ENCODE data around the gene RAB10. TPM values are rescaled to one million over a fixed set of nuclear protein-coding genes. Genes with fewer than 3 reads are reported as not detected.

RAB10 gene
- total and polyA plus RNA-seq, 9 of the 15 experiments (the other 6 are each of a cell fraction or from before 2014, with no cell fraction given) = 25.1 to 214 (median 157) TPM

- in situ Hi-C loops (cut with MboI) = no loop called here
- Histone ChIP-seq H3K9ac (ENCODE audit: insufficient read depth in 1 of 2, low read depth in 2 of 2, low read length in 2 of 2) (peak overlapping the region in 1 of 2 experiments; percentile 78; a peak in 2 of 4 replicates), H3K36me3 (ENCODE audit: control insufficient read depth, insufficient read depth, low read length) (peaks cover 27% of the 10 kb centered on the region), H3K4me3 (no peak overlapping the region; the same call in 1 of the 2 replicates), H3K4me1 (replicated peaks in 1 of 2; ENCODE audit: control insufficient read depth in 2 of 2, insufficient read depth in 2 of 2, low read length in 2 of 2) (peaks cover 32 to 77% of the 10 kb centered on the region in 2 experiments), H3K9me1 (ENCODE audit: control insufficient read depth, insufficient read depth, low read length) (no peaks in the 10 kb centered on the region), H3K27ac (ENCODE audit: extremely low read depth, low read depth, low read length) (peak overlapping the region; percentile 98), H3K4me2 (ENCODE audit: insufficient read depth, low read length) (peak overlapping the region; percentile 74), H4K20me1 (replicated peaks; ENCODE audit: control insufficient read depth, insufficient read depth, low read length) (0 out of 2 replicates have a peak, but pooled peaks cover 2% of the 10 kb centered on the region), H2AFZ (ENCODE audit: low read depth, low read length) (no peak overlapping the region), H3K79me2 (ENCODE audit: control insufficient read depth, insufficient read depth, low read length) (peaks cover 97% of the 10 kb centered on the region), H3K27me3 (ENCODE audit: control insufficient read depth in 2 of 2, insufficient read depth in 2 of 2, low read length in 2 of 2) (no peaks in the 10 kb centered on the region), H3K9me3 (replicated peaks; ENCODE audit: control insufficient read depth, insufficient read depth, low read depth, low read length) (no peaks in the 10 kb centered on the region)
- WGBS (ENCODE audit: insufficient coverage, low coverage, missing lambda C conversion rate) = 0% methylated on average over 4 of the region's 4 CpGs
- peak; percentile 71 for ATAC-seq
- FAIRE-seq = peak; percentile 97
- CTCF ChIA-PET (ENCODE audit: low intra/inter-chr PET ratio) = no interaction called here
- DNase-seq (ENCODE audit: extremely low read depth in 1 of 4, low spot score in 3 of 4) = peak; percentile 64 to 95 (median 73)
- BruUV-seq (replicated peaks) = TSS peak; percentile 32
- intact Hi-C loops (cut with micrococcal nuclease) = loop anchor here (2.0 kb wide), 1 partner anchor 34 kb away; the partner anchor contains the start of gene RAB10
- POLR2A ChIA-PET = interaction anchor here (0.6 to 1.8 kb wide), 6 partner anchors 9 to 216 kb away, joined by 3 to 11 read pairs (median 4); partner anchors contain the start of gene RAB10
- TF ChIP-seq SMAD4 (CRISPR knock-in tag; conservative IDR thresholded peaks at IDR 0.05) (peak; percentile 77), NR1H2 (CRISPR knock-in tag; IDR thresholded peaks at IDR 0.05) (no peak), CC2D1A (IDR thresholded peaks at IDR 0.05) (peak; percentile 82), NFE2L1 (tag; IDR thresholded peaks at IDR 0.05; ENCODE audit: borderline replicate concordance, low read depth) (peak; percentile 94), ZNF766 (CRISPR knock-in tag; conservative IDR thresholded peaks at IDR 0.05) (peak; percentile 76), CTBP1 (IDR thresholded peaks at IDR 0.05; ENCODE audit: borderline replicate concordance) (peak; percentile 64; the same call in 1 of the 2 replicates), SNIP1 (IDR thresholded peaks at IDR 0.05; ENCODE audit: low read depth) (no peak), HMBOX1 (IDR thresholded peaks at IDR 0.05) (peak; percentile 100), FOXP4 (CRISPR knock-in tag; IDR thresholded peaks at IDR 0.05; ENCODE audit: borderline replicate concordance) (no peak), STAT5B (CRISPR knock-in tag; IDR thresholded peaks at IDR 0.05) (no peak), ZNF398 (CRISPR knock-in tag; IDR thresholded peaks at IDR 0.05) (no peak), MAFF (IDR thresholded peaks at IDR 0.05; ENCODE audit: low read length) (peak; percentile 99), XRCC3 (IDR thresholded peaks at IDR 0.05) (no peak), KDM2B (CRISPR knock-in tag; IDR thresholded peaks at IDR 0.05) (no peak), POLR2H (tag; IDR thresholded peaks at IDR 0.05; ENCODE audit: low read depth) (peak; percentile 60), TAF9B (IDR thresholded peaks at IDR 0.05; ENCODE audit: partially characterized antibody) (peak; percentile 85), ADNP (tag; IDR thresholded peaks at IDR 0.05) (peak; percentile 87), POLR3G (IDR thresholded peaks at IDR 0.05; ENCODE audit: extremely low read depth, insufficient read length, insufficient replicate concordance) (no peak)
Observed at GRCh38 chr2:26068602-26069298, 34.9 kb downstream of the RAB10 start.
